MM.1S (cell line): ENCODE results near the gene CKAP5.

Experiments used
- EZH2 ChIP-seq: fragments of 300-600 bp; sonication (generic); optimal IDR thresholded peaks from 2 replicates; pipeline ENCODE3; 2017; ENCODE audit warnings: low read depth, mild to moderate bottlenecking, antibody characterized with exemption, low read length, mixed read lengths
- EZH2phosphoT487 ChIP-seq: fragments of 300-600 bp; sonication (generic); IDR thresholded peaks from 2 replicates; pipeline ENCODE4 v1.6.1; 2018; ENCODE audit warnings: antibody characterized with exemption, low read length
- TF ChIP-seq, protein P1 (sequence below): fragments of 300-600 bp; sonication (generic); IDR thresholded peaks from 2 replicates; pipeline ENCODE4 v1.5.1; 2016; ENCODE audit warnings: antibody characterized with exemption, low read length, mixed read lengths

DNA sequence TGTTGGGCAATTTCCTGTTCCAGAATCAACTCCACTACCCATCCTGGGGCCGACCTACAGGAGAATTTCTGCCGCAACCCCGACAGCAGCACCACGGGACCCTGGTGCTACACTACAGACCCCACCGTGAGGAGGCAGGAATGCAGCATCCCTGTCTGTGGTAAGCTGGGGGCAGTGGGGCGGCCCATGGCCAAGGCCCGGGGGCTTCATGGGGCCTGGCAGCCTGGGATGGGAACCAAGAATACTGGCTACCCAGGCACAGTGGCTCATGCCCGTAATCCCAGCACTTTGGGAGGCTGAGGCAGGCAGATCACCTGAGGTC, 122.8 kb downstream of the CKAP5 start:
- TF ChIP-seq, protein P1, sequence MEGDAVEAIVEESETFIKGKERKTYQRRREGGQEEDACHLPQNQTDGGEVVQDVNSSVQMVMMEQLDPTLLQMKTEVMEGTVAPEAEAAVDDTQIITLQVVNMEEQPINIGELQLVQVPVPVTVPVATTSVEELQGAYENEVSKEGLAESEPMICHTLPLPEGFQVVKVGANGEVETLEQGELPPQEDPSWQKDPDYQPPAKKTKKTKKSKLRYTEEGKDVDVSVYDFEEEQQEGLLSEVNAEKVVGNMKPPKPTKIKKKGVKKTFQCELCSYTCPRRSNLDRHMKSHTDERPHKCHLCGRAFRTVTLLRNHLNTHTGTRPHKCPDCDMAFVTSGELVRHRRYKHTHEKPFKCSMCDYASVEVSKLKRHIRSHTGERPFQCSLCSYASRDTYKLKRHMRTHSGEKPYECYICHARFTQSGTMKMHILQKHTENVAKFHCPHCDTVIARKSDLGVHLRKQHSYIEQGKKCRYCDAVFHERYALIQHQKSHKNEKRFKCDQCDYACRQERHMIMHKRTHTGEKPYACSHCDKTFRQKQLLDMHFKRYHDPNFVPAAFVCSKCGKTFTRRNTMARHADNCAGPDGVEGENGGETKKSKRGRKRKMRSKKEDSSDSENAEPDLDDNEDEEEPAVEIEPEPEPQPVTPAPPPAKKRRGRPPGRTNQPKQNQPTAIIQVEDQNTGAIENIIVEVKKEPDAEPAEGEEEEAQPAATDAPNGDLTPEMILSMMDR = no peak
- TF ChIP-seq EZH2 (no peak), EZH2phosphoT487 (no peak)
